Measurements from ENCODE around the gene NAV3. TPM values are rescaled to one million over a fixed set of nuclear protein-coding genes. Genes with fewer than 3 reads are reported as not detected.

NAV3 gene
- total RNA-seq, 1 experiment from 2014 or later = 3.4 TPM

DNA sequence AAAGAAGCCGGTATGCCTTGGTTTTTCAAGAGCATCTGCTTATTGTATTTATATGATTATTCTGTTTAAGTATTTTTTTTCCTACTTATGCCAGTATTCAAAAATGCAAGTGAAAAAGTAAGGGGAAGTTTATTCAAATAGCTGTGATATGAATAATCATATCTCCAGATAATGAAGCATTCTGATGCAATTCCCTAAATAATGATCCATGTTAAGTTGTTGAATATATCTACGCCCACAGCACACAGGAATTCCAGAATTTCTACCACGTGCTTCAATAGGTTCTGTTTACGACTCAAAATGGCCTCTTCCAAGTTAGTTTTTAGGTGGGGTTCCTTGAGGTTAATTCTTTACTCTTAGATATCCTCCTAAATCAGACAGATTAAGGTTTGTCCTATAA lies 208.3 kb downstream of the NAV3 start:
- no peak overlapping the region for H2AFZ ChIP-seq (ENCODE audit: low read length)
- no peaks in the 10 kb centered on the region for H3K36me3 ChIP-seq (ENCODE audit: insufficient read depth, low read length)

DNA sequence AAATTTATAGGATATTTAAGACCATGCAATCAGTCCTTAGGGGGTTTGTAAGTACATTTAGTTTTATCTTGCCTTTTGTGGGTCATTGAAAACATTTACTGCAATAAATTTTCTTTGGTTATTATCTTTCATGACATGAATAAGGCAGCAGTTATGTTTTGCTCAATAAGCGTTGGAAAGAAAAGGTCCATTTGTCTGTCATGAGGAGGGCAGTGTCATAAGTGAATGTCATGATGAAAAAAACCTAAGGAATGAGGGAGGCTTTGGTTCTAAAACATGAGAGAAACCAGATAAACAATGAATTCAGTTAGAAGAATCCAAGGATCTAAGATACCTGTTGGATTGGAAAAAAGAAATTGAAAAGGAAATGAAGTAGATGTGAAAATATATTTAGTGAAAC lies 209.4 kb downstream of the NAV3 start:
- no peak overlapping the region for H3K4me2 ChIP-seq (ENCODE audit: low read depth, low read length, poor library complexity, severe bottlenecking)
- H4K20me1 ChIP-seq (ENCODE audit: insufficient read depth, low read depth, low read length) = no peaks in the 10 kb centered on the region
- no peak overlapping the region for H2AFZ ChIP-seq (ENCODE audit: low read length)
- no peaks in the 10 kb centered on the region for H3K9me2 ChIP-seq (replicated peaks; ENCODE audit: insufficient read depth, low read length)
- no peak overlapping the region for H3K4me3 ChIP-seq (ENCODE audit: low read length)
- H3K27me3 ChIP-seq (ENCODE audit: low read length) = no peaks in the 10 kb centered on the region
- H3K79me2 ChIP-seq (ENCODE audit: low read length) = no peaks in the 10 kb centered on the region
- H3K36me3 ChIP-seq (ENCODE audit: insufficient read depth, low read length) = no peaks in the 10 kb centered on the region
- H3K4me1 ChIP-seq (ENCODE audit: low read length) = no peaks in the 10 kb centered on the region
- no peak overlapping the region for H3K9ac ChIP-seq (ENCODE audit: low read length)
- H3K9me3 ChIP-seq (ENCODE audit: low read length) = no peaks in the 10 kb centered on the region
- H3K27ac ChIP-seq (ENCODE audit: low read length) = no peak overlapping the region
- no peak for DNase-seq

More for the DNA sequence above, 208.3 kb downstream of the NAV3 start:
- Histone ChIP-seq H3K4me3 (ENCODE audit: low read length) (no peak overlapping the region), H3K27me3 (ENCODE audit: low read length) (no peaks in the 10 kb centered on the region), H3K4me1 (ENCODE audit: low read length) (no peaks in the 10 kb centered on the region), H3K9ac (ENCODE audit: low read length) (no peak overlapping the region), H3K79me2 (ENCODE audit: low read length) (no peaks in the 10 kb centered on the region), H3K9me2 (replicated peaks; ENCODE audit: insufficient read depth, low read length) (no peaks in the 10 kb centered on the region), H3K27ac (ENCODE audit: low read length) (no peak overlapping the region), H3K4me2 (ENCODE audit: low read depth, low read length, poor library complexity, severe bottlenecking) (no peak overlapping the region), H3K9me3 (ENCODE audit: low read length) (no peaks in the 10 kb centered on the region), H4K20me1 (ENCODE audit: insufficient read depth, low read depth, low read length) (no peaks in the 10 kb centered on the region)
- DNase-seq = no peak

DNA sequence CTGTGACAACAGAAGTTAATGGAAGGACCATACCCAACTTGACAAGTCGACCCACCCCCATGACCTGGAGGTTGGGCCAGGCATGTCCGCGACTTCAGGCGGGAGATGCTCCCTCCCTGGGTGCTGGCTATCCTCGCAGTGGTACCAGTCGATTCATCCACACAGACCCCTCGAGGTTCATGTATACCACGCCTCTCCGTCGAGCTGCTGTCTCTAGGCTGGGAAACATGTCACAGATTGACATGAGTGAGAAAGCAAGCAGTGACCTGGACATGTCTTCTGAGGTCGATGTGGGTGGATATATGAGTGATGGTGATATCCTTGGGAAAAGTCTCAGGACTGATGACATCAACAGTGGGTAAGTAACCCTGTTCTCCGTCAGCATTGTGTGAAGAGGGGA lies 220.1 kb downstream of the NAV3 start:
- no peaks in the 10 kb centered on the region for H3K79me2 ChIP-seq (ENCODE audit: low read length)
- no peaks in the 10 kb centered on the region for H3K9me3 ChIP-seq (ENCODE audit: low read length)
- no peak overlapping the region for H3K27ac ChIP-seq (ENCODE audit: low read length)
- H3K4me2 ChIP-seq (ENCODE audit: low read depth, low read length, poor library complexity, severe bottlenecking) = no peak overlapping the region
- no peaks in the 10 kb centered on the region for H3K9me2 ChIP-seq (replicated peaks; ENCODE audit: insufficient read depth, low read length)
- H3K9ac ChIP-seq (ENCODE audit: low read length) = no peak overlapping the region
- H2AFZ ChIP-seq (ENCODE audit: low read length) = no peak overlapping the region
- no peak overlapping the region for H3K4me3 ChIP-seq (ENCODE audit: low read length)
- H3K36me3 ChIP-seq (ENCODE audit: insufficient read depth, low read length) = no peaks in the 10 kb centered on the region
- DNase-seq = no peak
- no peaks in the 10 kb centered on the region for H4K20me1 ChIP-seq (ENCODE audit: insufficient read depth, low read depth, low read length)
- no peaks in the 10 kb centered on the region for H3K27me3 ChIP-seq (ENCODE audit: low read length)
- no peaks in the 10 kb centered on the region for H3K4me1 ChIP-seq (ENCODE audit: low read length)

DNA sequence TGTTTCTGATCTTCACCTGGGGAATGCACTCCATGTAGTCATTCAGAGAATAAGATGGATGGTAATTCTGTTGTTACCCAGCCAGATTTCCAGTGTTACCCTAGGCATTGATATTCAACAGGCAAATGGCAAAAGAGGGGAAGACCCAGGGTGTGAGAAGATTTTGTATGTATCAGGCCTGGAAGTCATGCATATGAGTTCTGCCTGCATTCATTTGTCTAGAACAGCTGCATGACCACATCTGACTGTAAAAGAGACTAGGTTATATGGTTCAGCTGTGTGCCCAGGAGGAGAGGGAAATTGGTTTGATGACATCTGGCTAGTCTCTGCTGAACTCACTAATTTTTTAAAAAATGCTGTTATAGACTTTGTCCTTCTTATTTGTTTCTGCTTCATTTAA lies 224.9 kb downstream of the NAV3 start:
- no peak for DNase-seq
- no peak overlapping the region for H3K27ac ChIP-seq (ENCODE audit: low read length)
- no peaks in the 10 kb centered on the region for H4K20me1 ChIP-seq (ENCODE audit: insufficient read depth, low read depth, low read length)
- no peak overlapping the region for H2AFZ ChIP-seq (ENCODE audit: low read length)
- no peaks in the 10 kb centered on the region for H3K27me3 ChIP-seq (ENCODE audit: low read length)
- H3K4me2 ChIP-seq (ENCODE audit: low read depth, low read length, poor library complexity, severe bottlenecking) = no peak overlapping the region
- H3K4me1 ChIP-seq (ENCODE audit: low read length) = no peaks in the 10 kb centered on the region
- no peak overlapping the region for H3K4me3 ChIP-seq (ENCODE audit: low read length)
- H3K9me2 ChIP-seq (replicated peaks; ENCODE audit: insufficient read depth, low read length) = no peaks in the 10 kb centered on the region
- no peaks in the 10 kb centered on the region for H3K9me3 ChIP-seq (ENCODE audit: low read length)
- H3K9ac ChIP-seq (ENCODE audit: low read length) = no peak overlapping the region
- H3K36me3 ChIP-seq (ENCODE audit: insufficient read depth, low read length) = no peaks in the 10 kb centered on the region
- H3K79me2 ChIP-seq (ENCODE audit: low read length) = no peaks in the 10 kb centered on the region

DNA sequence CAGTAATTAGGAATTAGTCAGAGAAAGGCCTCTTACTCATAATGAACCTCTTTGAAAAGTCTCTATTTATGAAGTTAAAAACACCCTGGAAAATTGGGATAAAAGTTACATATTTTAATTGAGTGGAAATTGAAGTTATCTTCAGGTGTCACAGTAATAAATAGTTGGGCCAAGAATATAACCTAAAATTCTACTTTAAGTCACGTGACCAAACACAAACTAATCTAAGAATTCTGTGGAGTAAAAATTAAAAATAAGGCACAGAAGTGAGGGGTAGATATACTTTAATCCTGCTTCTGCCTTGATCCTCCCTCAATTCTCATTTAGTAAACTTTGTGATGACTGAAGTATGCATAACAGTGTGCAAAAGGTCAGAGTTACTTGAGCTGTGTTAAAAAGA lies 226.4 kb downstream of the NAV3 start:
- Histone ChIP-seq H3K9me2 (replicated peaks; ENCODE audit: insufficient read depth, low read length) (no peaks in the 10 kb centered on the region), H3K79me2 (ENCODE audit: low read length) (no peaks in the 10 kb centered on the region), H2AFZ (ENCODE audit: low read length) (no peak overlapping the region), H3K36me3 (ENCODE audit: insufficient read depth, low read length) (no peaks in the 10 kb centered on the region), H3K9ac (ENCODE audit: low read length) (no peak overlapping the region), H3K27ac (ENCODE audit: low read length) (no peak overlapping the region), H3K4me1 (ENCODE audit: low read length) (no peaks in the 10 kb centered on the region), H3K4me3 (ENCODE audit: low read length) (no peak overlapping the region), H3K4me2 (ENCODE audit: low read depth, low read length, poor library complexity, severe bottlenecking) (no peak overlapping the region), H3K27me3 (ENCODE audit: low read length) (no peaks in the 10 kb centered on the region), H4K20me1 (ENCODE audit: insufficient read depth, low read depth, low read length) (no peaks in the 10 kb centered on the region), H3K9me3 (ENCODE audit: low read length) (no peaks in the 10 kb centered on the region)
- no peak for DNase-seq

DNA sequence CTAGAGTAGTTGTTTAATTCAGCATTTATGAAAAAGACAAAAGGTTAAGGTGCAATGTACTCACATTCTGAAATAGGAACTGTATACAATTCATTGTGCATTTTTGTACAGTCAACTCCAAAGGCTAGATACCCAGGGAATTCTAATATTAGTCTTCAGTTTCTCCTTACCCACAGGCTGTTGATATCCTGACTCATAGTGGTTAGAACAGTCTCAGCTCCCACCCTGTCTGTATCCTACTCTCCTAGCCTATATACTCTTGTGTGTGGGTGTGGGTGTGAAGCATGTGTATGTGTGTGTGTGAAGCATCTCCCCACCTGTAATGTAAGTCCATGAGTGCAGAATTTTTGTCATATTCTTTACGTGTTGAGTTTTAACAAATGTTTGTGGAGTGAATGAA lies 229.5 kb downstream of the NAV3 start:
- H3K4me3 ChIP-seq (ENCODE audit: low read length) = no peak overlapping the region
- H3K27me3 ChIP-seq (ENCODE audit: low read length) = no peaks in the 10 kb centered on the region
- H4K20me1 ChIP-seq (ENCODE audit: insufficient read depth, low read depth, low read length) = no peaks in the 10 kb centered on the region
- H3K9me2 ChIP-seq (replicated peaks; ENCODE audit: insufficient read depth, low read length) = no peaks in the 10 kb centered on the region
- no peak overlapping the region for H2AFZ ChIP-seq (ENCODE audit: low read length)
- no peaks in the 10 kb centered on the region for H3K36me3 ChIP-seq (ENCODE audit: insufficient read depth, low read length)
- DNase-seq = no peak
- no peak overlapping the region for H3K27ac ChIP-seq (ENCODE audit: low read length)
- no peak overlapping the region for H3K4me2 ChIP-seq (ENCODE audit: low read depth, low read length, poor library complexity, severe bottlenecking)
- no peaks in the 10 kb centered on the region for H3K4me1 ChIP-seq (ENCODE audit: low read length)
- no peaks in the 10 kb centered on the region for H3K9me3 ChIP-seq (ENCODE audit: low read length)
- H3K79me2 ChIP-seq (ENCODE audit: low read length) = no peaks in the 10 kb centered on the region
- no peak overlapping the region for H3K9ac ChIP-seq (ENCODE audit: low read length)

DNA sequence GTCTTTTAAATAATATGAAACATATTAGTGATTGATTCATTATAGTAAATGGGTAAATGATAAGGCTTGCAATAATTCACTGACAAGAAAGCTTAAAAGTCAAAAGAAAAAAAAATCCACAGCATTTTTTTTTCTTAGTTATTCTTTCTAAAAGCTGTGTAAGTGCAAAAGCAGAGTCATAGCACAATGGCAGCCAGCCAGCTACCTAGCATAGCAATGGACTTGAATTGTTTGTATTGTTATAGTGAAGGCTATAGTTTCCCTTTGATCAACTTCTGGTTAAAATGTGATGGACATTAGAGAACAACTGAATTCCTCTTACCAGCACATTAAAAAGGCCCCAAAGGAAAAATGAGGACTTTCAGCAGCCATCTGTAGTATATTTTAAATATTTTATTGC lies 232.1 kb downstream of the NAV3 start:
- Histone ChIP-seq H2AFZ (ENCODE audit: low read length) (no peak overlapping the region), H3K4me2 (ENCODE audit: low read depth, low read length, poor library complexity, severe bottlenecking) (no peak overlapping the region), H3K4me1 (ENCODE audit: low read length) (no peaks in the 10 kb centered on the region), H3K27me3 (ENCODE audit: low read length) (no peaks in the 10 kb centered on the region), H3K9me2 (replicated peaks; ENCODE audit: insufficient read depth, low read length) (no peaks in the 10 kb centered on the region), H3K79me2 (ENCODE audit: low read length) (no peaks in the 10 kb centered on the region), H4K20me1 (ENCODE audit: insufficient read depth, low read depth, low read length) (no peaks in the 10 kb centered on the region), H3K27ac (ENCODE audit: low read length) (no peak overlapping the region), H3K4me3 (ENCODE audit: low read length) (no peak overlapping the region), H3K9me3 (ENCODE audit: low read length) (no peaks in the 10 kb centered on the region), H3K9ac (ENCODE audit: low read length) (no peak overlapping the region), H3K36me3 (ENCODE audit: insufficient read depth, low read length) (no peaks in the 10 kb centered on the region)
- DNase-seq = no peak

DNA sequence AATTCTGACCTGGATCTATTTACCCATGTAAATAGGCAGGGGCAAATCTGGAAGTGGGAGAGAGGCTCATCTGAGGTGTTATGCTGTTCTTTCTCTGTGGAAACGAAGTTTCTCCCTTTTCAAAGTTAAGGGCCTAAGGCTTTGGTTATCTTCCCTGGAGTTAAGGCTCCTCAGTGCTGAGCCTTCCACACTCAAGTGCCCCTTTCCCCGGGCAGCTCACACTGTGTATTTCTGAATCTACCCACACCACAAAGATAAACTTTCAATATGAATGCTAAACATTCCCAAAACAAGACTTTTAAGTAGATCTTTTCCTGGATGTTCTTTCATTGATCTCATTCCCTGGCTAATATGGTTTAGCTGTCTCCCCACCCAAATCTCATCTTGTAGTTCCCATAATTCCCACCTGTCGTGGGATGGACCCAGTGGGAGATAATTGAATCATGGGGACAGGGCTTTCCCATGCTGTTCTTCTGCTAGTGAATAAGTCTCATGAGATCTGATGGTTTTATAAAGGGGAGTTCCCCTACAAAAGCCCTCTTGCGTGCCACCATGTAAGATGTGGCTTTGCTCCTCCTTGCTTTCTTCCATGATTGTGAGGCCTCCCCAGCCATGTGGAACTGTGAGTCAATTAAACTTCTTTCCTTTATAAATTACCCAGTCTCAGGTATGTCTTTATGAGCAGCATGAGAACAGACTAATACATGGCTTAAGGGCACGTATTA lies 251.1 kb downstream of the NAV3 start:
- H3K9me3 ChIP-seq (ENCODE audit: low read length) = no peaks in the 10 kb centered on the region
- no peak overlapping the region for H3K4me3 ChIP-seq (ENCODE audit: low read length)
- no peak for DNase-seq
- no peaks in the 10 kb centered on the region for H3K27me3 ChIP-seq (ENCODE audit: low read length)
- H3K9ac ChIP-seq (ENCODE audit: low read length) = no peak overlapping the region
- H2AFZ ChIP-seq (ENCODE audit: low read length) = no peak overlapping the region
- H3K79me2 ChIP-seq (ENCODE audit: low read length) = no peaks in the 10 kb centered on the region
- H4K20me1 ChIP-seq (ENCODE audit: insufficient read depth, low read depth, low read length) = no peaks in the 10 kb centered on the region
- no peak overlapping the region for H3K27ac ChIP-seq (ENCODE audit: low read length)
- no peaks in the 10 kb centered on the region for H3K9me2 ChIP-seq (replicated peaks; ENCODE audit: insufficient read depth, low read length)
- H3K4me2 ChIP-seq (ENCODE audit: low read depth, low read length, poor library complexity, severe bottlenecking) = no peak overlapping the region
- H3K4me1 ChIP-seq (ENCODE audit: low read length) = no peaks in the 10 kb centered on the region
- H3K36me3 ChIP-seq (ENCODE audit: insufficient read depth, low read length) = no peaks in the 10 kb centered on the region
